Effector CD4-positive, alpha-beta T cell (primary cell): ENCODE measurements around the gene UPK3A.
"Not testable (repeated sequence)": the region's sequence is repeated elsewhere in the genome, so short reads cannot be mapped to it uniquely, and the experiment has no call there.

Source experiments
- DNase-seq: peaks from one replicate; pipeline ENCODE4 v3.0.0-alpha.2; 2020

The UPK3A gene

DNA sequence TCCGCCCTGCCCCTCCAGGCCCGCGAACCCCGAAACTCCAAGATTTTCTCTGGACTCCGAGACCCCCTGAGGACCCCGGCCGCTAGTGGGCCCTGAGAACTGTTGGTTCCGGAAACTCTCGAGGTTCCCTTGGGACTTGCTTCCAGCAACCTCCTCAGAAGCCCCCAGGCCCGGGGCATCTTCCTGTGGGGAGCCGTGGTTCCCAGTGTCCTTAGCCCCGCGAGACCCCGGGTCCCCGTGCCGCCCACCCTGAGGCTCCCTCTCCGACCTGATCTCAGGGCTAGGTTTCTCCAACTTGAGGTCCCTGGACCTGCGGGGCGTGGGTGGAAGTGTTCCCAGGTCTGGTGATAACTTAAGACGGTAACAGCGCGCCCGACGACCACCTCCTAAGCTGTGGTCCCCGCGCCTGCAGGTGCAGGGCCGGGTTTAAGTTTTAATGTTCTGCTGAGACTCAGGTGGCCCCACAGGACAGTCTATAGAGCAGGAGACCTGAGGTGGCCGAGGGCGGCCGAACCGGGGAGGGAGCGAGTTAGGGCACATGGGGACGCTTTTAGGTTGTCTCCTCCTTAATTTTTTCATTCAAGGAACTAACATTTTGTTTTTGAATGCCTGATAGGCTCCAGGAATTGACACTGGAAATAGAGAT, 25.7 kb downstream of the UPK3A start:
- no peak for DNase-seq

DNA sequence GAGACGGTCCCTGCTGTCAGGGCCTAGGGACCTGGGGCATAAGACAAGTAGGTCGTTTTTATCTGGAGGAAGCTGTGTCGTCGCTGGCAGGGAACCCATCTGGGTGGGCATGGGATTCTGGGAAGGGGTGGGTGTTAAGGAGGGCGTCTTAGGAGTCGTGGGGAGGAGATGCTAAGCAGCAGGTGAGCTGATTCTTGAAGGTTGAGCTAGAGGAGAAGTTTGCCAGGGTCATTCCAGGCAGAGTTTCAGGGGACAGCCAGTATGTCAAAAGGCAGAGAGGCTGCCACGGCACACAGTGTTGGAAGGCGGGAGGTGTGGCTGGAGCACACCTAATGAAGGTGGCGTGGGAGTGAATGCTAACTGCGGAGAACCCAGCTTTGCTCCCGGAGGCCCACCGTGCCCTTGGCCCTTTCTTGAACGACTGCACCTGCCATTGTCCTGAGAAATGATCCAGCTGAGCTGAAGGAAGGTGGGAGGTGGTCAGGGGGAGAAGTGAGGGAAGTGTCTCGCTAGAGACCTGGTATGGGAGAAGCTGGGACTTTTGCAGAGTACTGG, 26.3 kb downstream of the UPK3A start:
- DNase-seq = no peak

DNA sequence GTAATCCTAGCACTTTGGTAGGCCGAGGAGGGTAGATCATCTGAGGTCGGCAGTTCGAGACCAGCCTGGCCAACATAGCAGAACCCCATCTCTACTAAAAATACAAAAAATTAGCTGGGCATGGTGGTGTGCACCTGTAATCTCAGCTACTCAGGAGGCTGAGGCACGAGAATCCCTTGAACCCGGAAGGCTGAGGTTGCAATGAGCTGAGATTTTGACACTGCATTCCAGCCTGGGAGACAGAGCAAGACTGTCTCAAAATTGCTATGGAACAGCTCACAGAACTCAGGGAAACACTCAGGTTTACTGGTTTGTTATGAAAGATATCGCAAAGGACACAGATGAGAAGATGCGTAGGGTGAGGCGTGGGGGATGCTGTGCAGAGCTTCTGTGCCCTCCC, 27.7 kb downstream of the UPK3A start:
- no peak for DNase-seq

DNA sequence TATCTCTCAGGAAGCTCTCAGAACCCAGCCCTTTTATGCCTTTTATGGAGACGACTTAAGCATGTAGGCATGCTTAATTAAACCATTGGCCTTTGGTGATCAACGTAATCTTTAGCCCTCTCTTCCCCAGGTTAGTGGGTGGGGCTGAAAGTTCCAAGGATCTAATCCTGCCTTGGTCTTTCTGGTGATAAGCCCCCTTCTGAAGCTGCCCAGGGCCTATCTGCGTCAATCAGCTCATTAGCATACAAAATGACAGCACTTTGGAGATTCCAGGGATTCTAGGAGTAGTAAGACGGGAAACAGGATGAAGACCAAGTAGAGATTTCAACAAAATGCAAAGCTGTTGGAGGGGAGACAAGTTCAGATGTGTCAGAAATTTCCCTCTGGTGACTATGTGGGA, 28.1 kb downstream of the UPK3A start:
- DNase-seq = no peak

DNA sequence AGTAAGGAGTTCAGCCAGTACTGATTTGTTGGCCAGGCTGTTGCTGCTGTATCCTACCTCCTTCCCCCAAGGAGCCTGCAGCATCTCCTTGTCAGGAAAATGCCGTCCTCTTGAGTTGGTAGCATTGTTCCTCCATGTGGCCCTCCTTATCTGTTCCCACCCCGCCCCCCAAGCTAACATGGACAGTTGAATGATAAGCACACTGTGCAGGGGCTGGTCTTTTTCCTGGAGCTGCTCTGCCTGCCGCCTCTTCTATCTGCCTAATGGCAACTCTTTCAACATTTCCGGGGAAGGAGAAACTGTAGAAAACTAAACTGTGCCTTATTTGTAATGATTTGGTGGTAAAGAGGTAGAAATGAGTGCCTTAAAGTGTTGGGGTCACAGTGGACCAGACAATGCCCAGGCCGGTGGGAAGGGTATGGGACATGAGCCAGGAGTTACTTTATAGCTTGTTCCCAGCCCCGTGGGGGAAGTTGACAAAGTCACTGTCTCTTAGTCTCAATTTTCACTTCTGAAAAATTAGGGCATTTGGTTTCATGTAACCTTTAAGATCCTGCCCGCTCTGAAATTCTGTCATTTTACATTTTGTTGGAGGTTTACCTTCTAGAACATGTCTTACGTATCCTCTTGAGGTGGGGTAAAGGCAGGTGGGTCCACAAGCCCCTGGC, 29.4 kb downstream of the UPK3A start:
- DNase-seq = no peak

DNA sequence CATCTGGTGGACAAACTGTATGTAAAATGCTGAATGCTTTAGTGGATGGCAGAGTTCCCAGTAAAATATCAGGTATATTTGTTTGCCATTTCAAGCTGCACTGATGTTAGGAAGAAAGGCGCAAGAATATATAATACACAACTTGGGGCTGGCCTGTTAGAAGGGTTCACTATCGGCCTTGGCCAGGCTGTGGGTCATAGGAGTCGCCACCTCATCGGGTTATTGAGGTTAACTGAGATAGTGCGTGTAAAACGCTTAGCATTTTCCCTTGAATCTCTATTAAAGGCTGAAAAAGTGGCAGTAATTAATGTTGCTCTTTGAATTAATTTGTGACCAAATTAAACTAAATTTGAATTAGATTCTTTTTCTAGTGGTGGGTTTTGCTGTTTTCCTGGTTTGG, 30.0 kb downstream of the UPK3A start:
- no peak for DNase-seq

DNA sequence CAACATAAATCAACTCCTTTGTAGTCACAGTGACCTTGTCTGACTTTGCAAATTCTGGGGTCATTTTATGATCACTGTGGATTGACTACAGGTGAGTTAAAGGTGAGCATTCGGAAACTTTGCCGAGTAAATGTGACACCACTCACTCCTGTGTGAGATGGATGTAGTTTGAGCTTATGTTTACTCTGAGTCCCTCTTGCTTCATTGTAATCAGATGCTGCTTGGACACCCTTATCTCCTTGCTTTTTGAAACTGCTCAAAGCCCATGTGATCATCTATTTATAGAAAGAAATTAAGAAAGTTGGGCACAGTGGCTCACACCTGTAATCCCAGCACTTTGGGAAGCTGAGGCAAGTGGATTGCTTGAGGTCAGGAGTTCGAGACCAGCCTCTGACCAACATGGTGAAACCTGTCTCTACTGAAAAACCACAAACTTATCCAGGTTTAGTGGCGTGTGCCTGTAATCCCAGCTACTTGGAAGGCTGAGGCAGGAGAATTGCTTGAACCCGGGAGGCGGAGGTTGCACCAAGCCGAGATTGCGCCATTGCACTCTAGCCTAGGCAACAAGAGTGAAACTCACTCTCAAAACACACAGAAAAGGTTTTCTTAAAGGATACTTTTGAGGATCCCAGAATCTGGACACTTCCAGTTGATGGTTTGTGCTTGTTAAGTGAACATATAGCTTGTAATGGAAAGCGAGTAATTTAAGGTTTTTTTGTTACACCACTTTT, 32.2 kb downstream of the UPK3A start:
- DNase-seq = no peak

DNA sequence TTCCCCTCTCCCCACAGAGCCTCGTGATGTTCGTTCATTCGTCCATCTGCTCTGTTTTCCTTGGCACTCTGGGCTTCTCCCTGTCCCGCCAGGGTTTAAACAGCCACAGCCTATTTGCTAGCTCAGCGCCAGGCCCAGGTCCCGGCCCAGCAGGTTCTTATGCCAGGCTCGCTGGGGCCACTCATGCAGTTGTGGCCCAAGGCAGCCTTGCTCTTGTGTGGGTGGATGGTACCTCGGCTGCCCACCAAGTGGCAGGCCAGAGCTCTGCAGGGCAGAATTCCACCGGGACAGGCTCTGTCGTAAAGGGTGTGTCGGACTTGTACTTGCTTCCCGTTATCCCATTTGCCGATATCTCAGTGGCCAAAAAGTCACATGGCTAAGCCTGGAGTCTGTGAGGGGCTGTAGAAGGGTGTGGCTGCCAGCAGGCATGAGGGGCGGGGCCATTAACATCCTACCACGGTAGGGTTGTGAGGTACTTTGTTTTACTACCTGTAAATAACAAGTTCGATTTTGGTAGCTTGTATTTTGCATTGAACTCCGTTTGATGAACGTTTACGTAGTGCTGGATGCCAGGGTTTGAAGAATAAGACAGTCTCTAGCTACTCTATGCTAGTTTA, 32.9 kb downstream of the UPK3A start:
- DNase-seq = peak; percentile 29

DNA sequence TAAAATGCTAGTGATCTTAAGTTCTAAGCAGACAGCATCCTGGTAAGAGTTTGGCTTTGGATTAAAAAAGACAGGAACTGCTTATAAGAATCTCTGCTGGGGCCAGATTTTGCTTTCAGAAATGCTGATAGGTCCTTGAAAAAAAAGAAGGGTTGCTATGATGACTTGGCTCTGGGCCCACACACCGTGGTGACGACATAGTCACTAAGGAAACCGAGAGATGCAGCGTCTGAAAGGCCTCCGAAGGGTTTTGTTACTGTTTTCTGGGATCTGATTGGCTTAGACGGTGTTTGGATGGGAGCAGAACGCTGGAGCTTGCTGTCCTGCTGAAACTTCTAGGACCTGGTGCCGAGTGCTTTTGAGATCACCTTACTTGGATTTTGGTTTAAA, 33.4 kb downstream of the UPK3A start:
- DNase-seq = peak; percentile 85

DNA sequence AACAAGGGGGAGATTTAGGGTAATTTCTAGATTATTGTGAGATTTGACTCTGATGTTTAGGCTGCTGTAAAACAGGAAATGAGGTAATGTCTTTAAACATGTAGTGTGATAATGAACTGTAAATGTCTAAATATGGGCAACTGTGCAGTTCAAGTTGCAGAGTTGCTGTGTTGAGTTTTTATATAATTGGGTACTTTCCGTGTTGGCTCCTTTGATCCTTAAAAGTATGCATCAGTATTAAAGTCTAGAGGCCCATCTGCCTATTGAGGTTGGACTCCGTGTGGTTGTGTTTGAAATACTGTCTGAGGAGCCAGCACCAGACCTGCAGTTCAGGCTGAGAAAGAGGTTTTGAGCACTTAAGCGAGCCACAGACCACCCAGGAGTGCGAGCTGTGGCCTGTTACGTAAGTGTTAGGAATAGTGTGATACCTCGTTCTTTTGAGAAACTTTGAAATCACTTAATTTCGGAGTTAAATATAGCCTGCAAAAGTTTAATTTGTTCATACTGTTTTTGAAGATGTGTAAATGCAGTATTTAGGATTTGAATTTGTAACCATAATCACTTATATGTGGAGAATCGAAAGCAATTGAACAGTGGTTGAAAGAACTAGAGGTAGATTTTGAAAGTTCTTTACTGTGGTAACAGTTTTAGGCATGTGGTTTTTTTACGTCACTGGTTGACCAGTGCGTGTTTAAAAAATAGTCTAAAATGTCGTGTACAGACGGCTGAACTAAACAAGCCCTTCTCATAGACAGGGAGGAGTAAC, 34.0 kb downstream of the UPK3A start:
- DNase-seq = peak; percentile 70

DNA sequence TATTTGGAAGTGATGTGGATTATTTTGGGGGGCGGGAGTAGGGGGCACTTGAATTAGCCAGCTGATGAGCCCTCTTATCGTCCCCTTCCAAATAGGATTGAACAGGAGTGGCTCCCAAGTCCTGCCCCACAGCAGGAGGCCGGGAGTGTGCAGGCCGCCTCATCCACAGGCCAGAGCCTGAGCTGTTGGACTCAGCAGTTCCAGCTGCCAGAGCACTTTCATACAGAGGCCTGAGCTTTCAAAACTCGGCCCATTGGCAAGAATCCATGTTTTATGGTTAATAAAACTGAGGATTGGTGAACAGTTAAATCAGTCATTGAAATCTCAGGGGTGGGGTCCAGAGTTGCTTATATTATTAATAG, 34.6 kb downstream of the UPK3A start:
- peak; percentile 25 for DNase-seq

DNA sequence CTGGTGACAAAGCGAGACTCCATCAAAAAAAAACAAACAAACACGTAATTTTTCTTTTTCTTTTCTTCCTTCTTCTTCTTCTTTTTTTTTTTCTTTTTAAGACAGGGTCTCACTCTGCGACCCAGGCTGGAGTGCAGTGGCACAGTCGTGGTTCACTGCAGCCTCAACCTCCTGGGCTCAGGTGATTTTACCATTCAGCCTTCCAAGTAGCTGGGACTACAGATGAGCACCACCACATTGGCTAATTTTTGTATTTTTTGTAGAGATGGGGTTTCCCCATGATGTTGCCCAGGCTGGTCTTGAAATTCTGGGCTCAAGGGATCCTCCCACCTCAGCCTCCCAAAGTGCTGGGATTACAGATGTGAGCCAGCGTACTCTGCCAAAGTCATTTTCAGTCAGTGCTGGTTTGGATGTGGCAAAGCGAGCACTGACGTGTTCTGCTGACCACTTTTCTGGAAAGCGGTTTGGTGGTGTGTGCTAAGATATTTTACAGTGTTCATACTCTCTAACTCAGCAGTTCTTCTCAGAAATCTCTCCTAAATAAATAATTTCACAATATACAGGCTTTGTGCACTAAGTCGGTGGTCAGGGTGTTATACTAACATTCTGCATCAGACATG, 35.7 kb downstream of the UPK3A start:
- DNase-seq = no peak

DNA sequence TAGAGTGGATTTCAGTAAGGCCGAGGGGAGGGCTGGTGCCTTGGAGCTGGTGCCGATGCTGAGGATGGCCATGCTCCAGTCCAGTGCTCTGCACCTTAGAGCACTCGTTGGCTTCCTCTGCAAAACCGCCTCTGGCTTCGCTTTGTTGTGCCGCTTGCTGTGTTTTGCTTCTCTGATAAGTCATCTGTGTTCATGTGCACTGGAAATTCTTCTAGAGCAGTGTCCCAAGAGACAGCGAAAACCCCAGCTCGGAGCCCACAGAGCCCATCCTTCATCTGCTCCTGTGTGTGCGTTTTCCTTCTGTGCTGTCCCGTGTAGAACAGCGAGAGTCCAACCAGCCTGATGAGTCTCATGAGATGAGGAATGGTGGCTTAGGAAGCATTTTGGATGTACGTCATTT, 37.1 kb downstream of the UPK3A start:
- no peak for DNase-seq

DNA sequence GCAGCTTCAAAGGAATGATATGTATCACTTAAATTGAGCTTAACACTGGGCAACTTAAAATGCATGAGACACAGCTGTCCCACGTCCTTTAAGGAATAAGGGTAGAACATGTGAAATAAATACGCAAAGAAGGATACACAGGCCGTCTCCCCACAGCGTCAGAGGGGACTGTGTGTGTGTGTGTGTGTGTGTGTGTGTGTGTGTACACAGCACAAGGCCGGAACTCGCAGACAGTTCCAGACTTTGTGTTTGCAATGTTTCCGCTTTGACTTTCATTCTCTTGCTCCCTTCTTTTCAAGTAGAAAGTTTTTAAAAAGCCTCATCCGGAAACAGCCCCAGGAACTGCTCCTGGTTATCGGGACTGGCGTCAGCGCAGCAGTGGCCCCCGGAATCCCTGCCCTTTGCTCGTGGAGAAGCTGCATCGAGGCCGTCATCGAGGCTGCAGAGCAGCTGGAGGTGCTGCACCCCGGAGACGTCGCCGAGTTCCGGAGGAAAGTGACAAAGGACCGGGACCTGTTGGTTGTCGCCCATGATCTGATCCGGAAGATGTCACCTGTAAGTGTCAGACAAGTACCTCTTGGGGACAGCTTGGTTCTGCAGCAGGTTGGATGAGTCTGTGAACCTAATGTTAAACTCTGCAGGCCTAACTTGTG, 38.2 kb downstream of the UPK3A start:
- DNase-seq = no peak

DNA sequence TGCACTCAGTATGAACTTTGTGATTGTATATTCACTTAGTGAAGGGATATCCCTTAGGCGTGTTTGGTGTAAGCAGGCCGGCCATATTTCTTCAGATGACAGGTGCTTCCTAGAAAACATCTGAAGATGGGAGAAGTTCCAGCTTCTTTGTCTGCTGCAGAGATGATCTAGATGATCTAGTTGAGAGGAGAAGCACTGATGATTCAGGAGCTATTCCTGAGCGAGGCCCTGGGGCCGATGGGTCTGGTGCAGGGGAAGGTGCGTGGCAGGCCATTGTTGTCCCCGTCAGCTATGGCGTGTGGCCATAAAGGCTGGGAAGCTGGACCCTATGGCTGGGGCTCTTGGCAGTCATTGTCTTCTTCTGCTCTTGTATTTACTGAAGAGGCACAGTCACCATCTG, 38.9 kb downstream of the UPK3A start:
- DNase-seq = no peak

DNA sequence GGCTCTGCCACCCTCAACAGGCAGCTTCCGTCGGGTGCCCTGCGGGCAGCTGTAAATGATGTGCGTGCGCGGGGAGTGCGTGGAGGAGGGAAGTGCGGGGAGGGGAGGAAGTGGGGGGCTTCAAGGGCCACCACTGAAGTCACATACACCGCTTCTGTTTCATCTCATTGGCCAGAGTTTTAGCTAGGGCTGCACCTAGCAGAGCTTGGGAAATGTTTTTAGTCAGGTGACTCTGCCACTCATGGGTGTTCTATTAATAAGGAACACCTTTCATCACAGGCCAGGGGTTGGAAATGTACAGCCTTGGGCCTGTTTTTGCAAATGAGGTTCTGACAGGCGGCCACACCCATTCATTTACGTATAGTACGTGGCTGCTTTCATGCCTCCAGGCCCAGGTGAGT, 39.6 kb downstream of the UPK3A start:
- DNase-seq = no peak

DNA sequence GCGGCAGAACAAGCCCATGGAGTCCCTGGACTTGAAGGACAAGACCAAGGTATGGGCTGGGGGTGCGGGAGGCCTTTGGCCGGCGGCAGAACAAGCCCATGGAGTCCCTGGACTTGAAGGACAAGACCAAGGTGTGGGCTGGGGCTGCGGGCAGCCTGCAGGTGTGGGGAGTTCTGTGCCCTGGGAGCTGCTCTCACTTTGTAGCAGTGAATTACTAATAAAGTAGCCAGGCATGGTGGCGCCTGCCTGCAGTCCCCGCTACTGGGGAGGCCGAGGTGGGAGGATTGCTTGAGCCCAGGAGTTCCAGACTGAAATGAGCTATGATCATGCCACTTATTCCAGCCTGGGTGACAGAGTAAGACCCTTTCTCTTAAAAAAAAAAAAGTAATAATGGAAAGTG, 43.5 kb downstream of the UPK3A start:
- DNase-seq = not testable (repeated sequence)

DNA sequence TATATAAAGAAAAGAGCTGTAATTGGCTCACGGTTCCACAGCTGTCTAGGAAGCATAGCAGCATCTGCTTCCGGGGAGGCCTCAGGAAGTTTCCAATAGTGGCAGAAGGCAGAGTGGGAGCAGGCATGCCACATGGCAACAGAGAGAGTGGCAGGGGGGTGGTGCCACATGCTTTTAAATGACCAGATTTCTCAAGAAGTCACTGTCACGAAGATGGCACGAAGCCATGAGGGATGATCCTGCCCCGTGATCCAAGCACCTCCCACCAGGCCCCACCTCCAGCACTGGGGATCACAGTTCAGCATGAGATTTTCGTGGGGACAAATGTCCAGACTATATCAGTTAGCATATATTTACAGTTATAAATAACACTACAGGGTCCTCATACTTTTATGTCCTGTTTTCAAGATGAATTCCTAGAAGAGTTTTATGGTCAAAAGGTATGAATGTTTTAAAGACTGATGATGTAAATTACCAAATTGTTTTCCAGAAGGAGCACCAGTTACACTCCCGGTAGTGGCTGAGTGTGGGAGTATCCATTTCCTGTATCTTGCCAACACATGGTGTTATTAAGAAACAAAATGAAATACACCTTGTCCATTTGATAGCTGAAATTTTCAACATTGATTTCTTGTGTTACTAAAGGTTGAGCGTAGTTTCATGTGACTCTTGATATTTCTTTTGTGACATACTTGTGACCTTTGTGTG, 44.2 kb downstream of the UPK3A start:
- no peak for DNase-seq

DNA sequence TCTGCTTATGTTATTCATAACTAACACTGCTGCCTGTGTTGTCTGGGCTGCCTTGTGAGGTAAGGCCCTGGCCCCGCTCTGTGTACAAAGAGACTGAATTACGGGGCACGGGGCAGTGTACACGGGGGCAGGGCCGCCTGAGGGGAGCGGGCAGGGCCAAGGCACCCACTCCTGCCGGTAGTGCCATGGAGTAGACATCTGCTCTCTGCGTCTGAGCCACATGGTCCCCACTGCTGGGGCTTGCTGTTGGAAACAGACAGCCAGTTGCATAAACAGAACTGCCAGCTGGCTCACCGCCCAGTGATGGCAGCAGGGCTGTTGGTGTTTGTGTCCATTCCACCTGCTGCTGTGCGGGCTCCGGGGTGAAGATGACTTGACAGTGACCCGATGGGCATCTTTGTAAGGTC, 44.8 kb downstream of the UPK3A start:
- no peak for DNase-seq

DNA sequence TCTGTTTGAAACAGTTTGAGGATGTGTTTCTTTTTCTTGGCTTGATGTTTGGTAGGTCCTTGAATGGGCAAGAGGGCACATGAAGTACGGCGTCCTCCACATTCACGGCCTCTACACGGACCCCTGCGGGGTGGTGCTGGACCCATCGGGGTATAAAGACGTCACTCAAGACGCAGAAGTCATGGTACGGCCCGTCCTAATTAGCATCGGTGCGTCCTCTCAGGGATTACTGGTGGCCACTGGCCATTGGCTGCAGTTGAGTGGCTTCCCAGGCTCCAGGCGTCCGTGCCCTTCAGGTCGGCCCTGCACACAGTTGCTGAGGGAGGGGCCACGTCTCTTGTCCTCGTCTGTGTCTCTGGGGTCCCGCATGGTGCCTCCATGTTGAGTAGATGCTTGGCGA, 45.8 kb downstream of the UPK3A start:
- DNase-seq = no peak

DNA sequence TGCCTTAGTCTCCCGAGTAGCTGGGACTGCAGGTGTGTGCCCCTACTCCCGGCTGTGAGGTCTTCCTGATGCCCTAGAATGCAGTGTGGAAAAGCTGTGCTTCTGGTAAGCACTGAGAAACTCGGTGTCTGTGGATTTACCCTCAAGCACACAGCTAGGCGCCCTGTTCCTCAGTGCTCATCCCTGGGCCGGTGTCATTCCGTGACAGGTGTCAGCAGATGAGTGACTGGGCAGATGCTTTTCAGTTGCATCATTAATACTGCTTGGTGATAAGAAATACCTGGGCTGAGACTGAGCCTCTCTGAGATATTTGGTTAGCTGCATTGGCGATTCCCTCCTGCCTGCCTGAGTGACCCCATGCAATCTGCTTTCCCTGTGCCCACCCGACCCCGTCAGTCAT, 46.7 kb downstream of the UPK3A start:
- no peak for DNase-seq
